NT2/D1 (cell line): Measurements from ENCODE around the gene RWDD4.

ENCODE experiments used
- SUZ12 ChIP-seq: IDR thresholded peaks from 2 replicates; pipeline ENCODE4 v1.6.1; 2011; ENCODE audit not compliant: insufficient read length, insufficient read depth; ENCODE audit errors: extremely low read depth
- YY1 ChIP-seq: IDR thresholded peaks from 2 replicates; pipeline ENCODE4 v1.6.1; 2011; ENCODE audit not compliant: insufficient read length, insufficient read depth
- ZNF274 ChIP-seq: IDR thresholded peaks from 2 replicates; pipeline ENCODE4 v1.6.1; 2011; ENCODE audit warnings: mild to moderate bottlenecking, low read depth, low read length

- TF ChIP-seq ZNF274 (no peak), SUZ12 (no peak), YY1 (no peak)
Measured at GRCh38 chr4:183600189-183600685, 58.7 kb downstream of the RWDD4 start.
